Brain microvascular endothelial cell (primary cell): ENCODE data around the gene BUD31.
"Not testable (repeated sequence)": the region's sequence is repeated elsewhere in the genome, so short reads cannot be mapped to it uniquely, and the experiment has no call there.

ENCODE experiments used
- DNase-seq: peaks from one replicate; pipeline ENCODE4 v3.0.0-alpha.2; 2020
- H3K27ac ChIP-seq: fragments of 250-450 bp; sonication (Bioruptor Pico); 2 replicates; pipeline ENCODE4 v1.5.1; 2020; ENCODE audit warnings: mild to moderate bottlenecking, moderate library complexity
- H3K27me3 ChIP-seq: fragments of 250-450 bp; sonication (Bioruptor Pico); replicated peaks from 2 replicates; pipeline ENCODE4 v1.5.1; 2020; ENCODE audit warnings: mild to moderate bottlenecking
- H3K36me3 ChIP-seq: fragments of 250-450 bp; sonication (Bioruptor Pico); replicated peaks from 2 replicates; pipeline ENCODE4 v1.5.1; 2020; ENCODE audit warnings: mild to moderate bottlenecking
- H3K4me3 ChIP-seq: 2 replicates; pipeline ENCODE4 v1.5.1; 2011; ENCODE audit warnings: low read depth, mild to moderate bottlenecking, control low read depth, low read length, moderate library complexity
- in situ Hi-C: cut with HindIII; loops from 2 replicates; pipeline ENCODE4 v1.10.0; 2017; ENCODE audit warnings: low sequenced_read_pairs, low pct_ligation_motif_present
- TF ChIP-seq, protein P1 (sequence below): IDR thresholded peaks from 2 replicates; pipeline ENCODE4 v1.5.1; 2011; ENCODE audit warnings: low read depth, mild to moderate bottlenecking, moderate library complexity, low read length, control low read depth, inconsistent platforms; ENCODE audit errors: missing control alignments

Gene BUD31

GRCh38 chr7:99373091-99374066 is 35.4 kb upstream of the BUD31 start:
- no peak overlapping the region for H3K27ac ChIP-seq
- in situ Hi-C loops = no loop called here
- no peaks in the 10 kb centered on the region for H3K27me3 ChIP-seq
- H3K36me3 ChIP-seq = peaks cover 8% of the 10 kb centered on the region
- TF ChIP-seq, protein P1, sequence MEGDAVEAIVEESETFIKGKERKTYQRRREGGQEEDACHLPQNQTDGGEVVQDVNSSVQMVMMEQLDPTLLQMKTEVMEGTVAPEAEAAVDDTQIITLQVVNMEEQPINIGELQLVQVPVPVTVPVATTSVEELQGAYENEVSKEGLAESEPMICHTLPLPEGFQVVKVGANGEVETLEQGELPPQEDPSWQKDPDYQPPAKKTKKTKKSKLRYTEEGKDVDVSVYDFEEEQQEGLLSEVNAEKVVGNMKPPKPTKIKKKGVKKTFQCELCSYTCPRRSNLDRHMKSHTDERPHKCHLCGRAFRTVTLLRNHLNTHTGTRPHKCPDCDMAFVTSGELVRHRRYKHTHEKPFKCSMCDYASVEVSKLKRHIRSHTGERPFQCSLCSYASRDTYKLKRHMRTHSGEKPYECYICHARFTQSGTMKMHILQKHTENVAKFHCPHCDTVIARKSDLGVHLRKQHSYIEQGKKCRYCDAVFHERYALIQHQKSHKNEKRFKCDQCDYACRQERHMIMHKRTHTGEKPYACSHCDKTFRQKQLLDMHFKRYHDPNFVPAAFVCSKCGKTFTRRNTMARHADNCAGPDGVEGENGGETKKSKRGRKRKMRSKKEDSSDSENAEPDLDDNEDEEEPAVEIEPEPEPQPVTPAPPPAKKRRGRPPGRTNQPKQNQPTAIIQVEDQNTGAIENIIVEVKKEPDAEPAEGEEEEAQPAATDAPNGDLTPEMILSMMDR = no peak
- no peak overlapping the region for H3K4me3 ChIP-seq
- DNase-seq = no peak

DNA sequence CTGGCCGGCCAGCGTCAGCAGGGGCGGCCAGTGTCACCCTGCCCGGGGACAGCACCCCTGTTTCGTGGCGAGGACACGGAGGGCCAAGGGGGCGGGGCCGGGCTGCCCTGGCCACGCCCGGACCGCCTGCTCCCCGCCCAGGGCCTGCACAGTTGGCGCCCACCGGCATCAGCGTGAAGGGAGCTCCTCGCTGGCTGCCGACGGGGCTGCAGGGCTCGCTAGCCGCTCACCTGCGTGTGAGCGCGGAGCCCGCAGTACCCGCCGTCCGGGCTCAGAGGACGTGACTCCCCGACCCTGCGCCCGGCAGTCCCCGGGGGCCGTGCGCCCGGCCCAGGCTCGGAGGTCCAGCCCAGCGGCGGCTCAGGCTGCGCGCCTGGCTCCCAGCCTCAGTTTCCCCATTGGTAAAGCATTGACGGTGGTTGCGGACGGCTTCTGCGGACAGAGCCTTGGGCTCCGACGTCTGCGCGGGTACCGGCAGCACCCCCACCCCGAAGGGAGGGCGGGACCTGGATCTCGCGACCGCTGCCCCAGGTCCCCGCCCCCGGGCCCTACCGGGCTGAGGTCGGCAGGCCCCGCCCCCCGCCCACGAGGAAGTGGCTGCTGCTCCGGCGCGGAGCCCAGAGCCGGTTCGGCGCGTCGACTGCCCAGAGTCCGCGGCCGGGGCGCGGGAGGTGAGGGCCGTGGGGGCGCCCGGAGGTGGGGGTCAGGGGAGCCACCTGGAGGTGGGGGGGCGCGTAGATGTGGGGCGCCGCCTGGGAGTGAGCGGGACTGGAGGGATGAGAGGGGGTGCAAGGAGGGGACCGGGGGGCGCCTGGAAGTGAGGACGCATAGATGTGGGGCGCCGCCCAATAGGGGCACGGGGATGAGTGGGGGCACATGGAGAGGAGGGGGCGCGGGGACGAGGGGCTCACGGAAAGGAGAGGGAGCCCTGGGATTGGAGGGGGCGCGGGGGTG is 34.4 kb upstream of the BUD31 start, which contains the start of gene ARPC1B:
TSS of gene ARPC1B (plus strand) at position 620 of the 954 bp plus-strand sequence. CDS start 10,985 bp downstream, outside the sequence.
- DNase-seq = peak; percentile 51
- Histone ChIP-seq H3K27me3 (no peaks in the 10 kb centered on the region), H3K36me3 (peaks cover 9% of the 10 kb centered on the region), H3K4me3 (peak within 1 kb of the TSS; percentile 78), H3K27ac (peak within 1 kb of the TSS; percentile 44)
- TF ChIP-seq, protein P1 = no peak
- in situ Hi-C loops = no loop called here

GRCh38 chr7:99375070-99375807 is 33.5 kb upstream of the BUD31 start:
- in situ Hi-C loops = no loop called here
- DNase-seq = peak; percentile 33
- Histone ChIP-seq H3K36me3 (peaks cover 9% of the 10 kb centered on the region), H3K27ac (peak overlapping the region; percentile 44), H3K27me3 (no peaks in the 10 kb centered on the region), H3K4me3 (peak overlapping the region; percentile 78)
- TF ChIP-seq, protein P1 = no peak

- DNase-seq = peak; percentile 85
- in situ Hi-C loops = no loop called here
- peak overlapping the region; percentile 80 for H3K27ac ChIP-seq
- H3K36me3 ChIP-seq = peaks cover 27% of the 10 kb centered on the region
- TF ChIP-seq, protein P1 = peak; percentile 10
- H3K4me3 ChIP-seq = no peak overlapping the region
- no peaks in the 10 kb centered on the region for H3K27me3 ChIP-seq
Observed at GRCh38 chr7:99379043-99379577, 29.7 kb upstream of the BUD31 start.

- DNase-seq, H3K27me3 ChIP-seq, H3K4me3 ChIP-seq, in situ Hi-C loops: not testable (repeated sequence)
- Histone ChIP-seq H3K36me3 (peaks cover 27% of the 10 kb centered on the region), H3K27ac (peak overlapping the region; percentile 80)
Observed at GRCh38 chr7:99379693-99380031, 29.1 kb upstream of the BUD31 start.
